H9 (cell line): ENCODE measurements around the gene ANKRD13D. TPM values are rescaled to one million over a fixed set of nuclear protein-coding genes. Genes with fewer than 3 reads are reported as not detected.

Source experiments
- DNase-seq: peaks from one replicate; pipeline ENCODE4 v3.0.0-alpha.2; 2017
- H2AFZ ChIP-seq: one replicate; pipeline ENCODE4 v1.6.1; 2013; ENCODE audit warnings: mild to moderate bottlenecking, low read length, control low read depth, moderate library complexity
- H2AK5ac ChIP-seq: 2 replicates; pipeline ENCODE4 v1.6.1; 2013; ENCODE audit warnings: low read length, control low read depth, mixed read lengths; ENCODE audit not compliant: insufficient read length
- H2BK120ac ChIP-seq: one replicate; pipeline ENCODE4 v1.6.1; 2013; ENCODE audit warnings: low read depth, mild to moderate bottlenecking, low read length, control low read depth, inconsistent platforms; ENCODE audit not compliant: poor library complexity, severe bottlenecking
- H2BK12ac ChIP-seq: 2 replicates; pipeline ENCODE4 v1.6.1; 2013; ENCODE audit warnings: low read length, control low read depth, mixed read lengths, low read depth; ENCODE audit not compliant: insufficient read length
- H2BK15ac ChIP-seq: 2 replicates; pipeline ENCODE4 v1.6.1; 2013; ENCODE audit warnings: low read depth, low read length, control low read depth
- H2BK20ac ChIP-seq: one replicate; pipeline ENCODE4 v1.6.1; 2013; ENCODE audit warnings: low read depth, mild to moderate bottlenecking, low read length, control low read depth, inconsistent platforms; ENCODE audit not compliant: poor library complexity, severe bottlenecking
- H2BK5ac ChIP-seq: 2 replicates; pipeline ENCODE4 v1.6.1; 2013; ENCODE audit warnings: low read length, control low read depth, mixed read lengths; ENCODE audit not compliant: insufficient read length
- H3K14ac ChIP-seq: 2 replicates; pipeline ENCODE4 v1.6.1; 2013; ENCODE audit warnings: low read length, control low read depth; ENCODE audit not compliant: insufficient read depth
- H3K18ac ChIP-seq: 2 replicates; pipeline ENCODE4 v1.6.1; 2013; ENCODE audit warnings: low read depth, mild to moderate bottlenecking, mixed read lengths, low read length, control low read depth; ENCODE audit not compliant: insufficient read length
- H3K23ac ChIP-seq: 2 replicates; pipeline ENCODE4 v1.6.1; 2013; ENCODE audit warnings: low read length, control low read depth, mixed read lengths, low read depth; ENCODE audit not compliant: insufficient read length
- H3K23me2 ChIP-seq: 2 replicates; pipeline ENCODE4 v1.6.1; 2013; ENCODE audit warnings: low read depth, mild to moderate bottlenecking, mixed read lengths, low read length, control low read depth; ENCODE audit not compliant: insufficient read length, poor library complexity, severe bottlenecking
- H3K27ac ChIP-seq: 2 replicates; pipeline ENCODE4 v1.5.1; 2013; ENCODE audit warnings: low read length, control low read depth, mixed read lengths, low read depth; ENCODE audit not compliant: insufficient read length
- H3K27me3 ChIP-seq: 2 replicates; pipeline ENCODE4 v1.6.1; 2013; ENCODE audit warnings: low read length, control low read depth, inconsistent platforms; ENCODE audit not compliant: insufficient read depth
- H3K4ac ChIP-seq: 2 replicates; pipeline ENCODE4 v1.6.1; 2013; ENCODE audit warnings: low read depth, mild to moderate bottlenecking, control low read depth, inconsistent platforms, low read length, moderate library complexity
- H3K4me1 ChIP-seq: 2 replicates; pipeline ENCODE4 v1.6.1; 2013; ENCODE audit warnings: low read length, control low read depth, inconsistent platforms; ENCODE audit not compliant: insufficient read depth
- H3K4me2 ChIP-seq: 2 replicates; pipeline ENCODE4 v1.6.1; 2013; ENCODE audit warnings: low read length, control low read depth, mixed read lengths; ENCODE audit not compliant: insufficient read length, insufficient read depth
- H3K56ac ChIP-seq: 2 replicates; pipeline ENCODE4 v1.6.1; 2013; ENCODE audit warnings: low read depth, mild to moderate bottlenecking, mixed read lengths, low read length, control low read depth; ENCODE audit not compliant: insufficient read length
- H3K79me1 ChIP-seq: 2 replicates; pipeline ENCODE4 v1.6.1; 2013; ENCODE audit warnings: low read depth, mild to moderate bottlenecking, moderate library complexity, low read length, control low read depth, inconsistent platforms; ENCODE audit not compliant: insufficient read depth, poor library complexity, severe bottlenecking
- H3K79me2 ChIP-seq: 2 replicates; pipeline ENCODE4 v1.6.1; 2013; ENCODE audit warnings: low read length, control low read depth, inconsistent platforms; ENCODE audit not compliant: insufficient read depth
- H3K9ac ChIP-seq: 2 replicates; pipeline ENCODE4 v1.6.1; 2013; ENCODE audit warnings: low read length, control low read depth, mixed read lengths; ENCODE audit not compliant: insufficient read length; ENCODE audit errors: extremely low read depth
- H3K9me3 ChIP-seq: one replicate; pipeline ENCODE4 v1.6.1; 2013; ENCODE audit warnings: low read depth, low read length, inconsistent platforms; ENCODE audit not compliant: control insufficient read depth
- H3T11ph ChIP-seq: one replicate; pipeline ENCODE4 v1.6.1; 2013; ENCODE audit warnings: mild to moderate bottlenecking, low read length, control low read depth, inconsistent platforms
- H4K20me1 ChIP-seq: one replicate; pipeline ENCODE4 v1.6.1; 2013; ENCODE audit not compliant: control insufficient read depth, insufficient read length, insufficient read depth
- H4K5ac ChIP-seq: 2 replicates; pipeline ENCODE4 v1.6.1; 2013; ENCODE audit warnings: low read depth, mild to moderate bottlenecking, mixed read lengths, low read length, control low read depth; ENCODE audit not compliant: insufficient read length
- H4K8ac ChIP-seq: replicated peaks from 2 replicates; pipeline ENCODE4 v1.6.1; 2013; ENCODE audit warnings: low read length, control low read depth, mixed read lengths, low read depth; ENCODE audit not compliant: insufficient read length
- H4K91ac ChIP-seq: 2 replicates; pipeline ENCODE4 v1.6.1; 2013; ENCODE audit warnings: low read depth, mild to moderate bottlenecking, moderate library complexity, mixed read lengths, low read length, control low read depth; ENCODE audit not compliant: insufficient read length
- H3K27ac Mint-ChIP-seq, 3 experiments: 2 replicates in 2 of 3; 3 replicates in 1 of 3; pipeline ENCODE4 v1.8.0; 2020 to 2021; ENCODE audit warnings: mixed read lengths in 3 of 3, mild to moderate bottlenecking in 1 of 3, moderate library complexity in 1 of 3
- H3K27me3 Mint-ChIP-seq: 2 replicates; pipeline ENCODE4 v1.8.0; 2021; ENCODE audit warnings: low read depth, mild to moderate bottlenecking, moderate library complexity, mixed read lengths
- H3K36me3 Mint-ChIP-seq, 3 experiments: 2 replicates in 2 of 3; 3 replicates in 1 of 3; pipeline ENCODE4 v1.8.0; 2020 to 2021; ENCODE audit warnings: low read depth in 3 of 3, mixed read lengths in 3 of 3; ENCODE audit not compliant: insufficient read depth in 1 of 3
- H3K4me1 Mint-ChIP-seq, 2 experiments: 2 replicates each; pipeline ENCODE4 v1.8.0; 2020; ENCODE audit warnings: mixed read lengths in 2 of 2
- H3K4me3 Mint-ChIP-seq, 2 experiments: 2 replicates in 1 of 2; 3 replicates in 1 of 2; pipeline ENCODE4 v1.8.0; 2020 to 2021; ENCODE audit warnings: mild to moderate bottlenecking in 2 of 2, mixed read lengths in 2 of 2, moderate library complexity in 1 of 2
- H3K9me3 Mint-ChIP-seq, 2 experiments: 2 replicates in 1 of 2; 3 replicates in 1 of 2; pipeline ENCODE4 v1.8.0; 2020; ENCODE audit warnings: mild to moderate bottlenecking in 2 of 2, mixed read lengths in 2 of 2, moderate library complexity in 1 of 2
- CTCF ChIP-seq: fragments of 200-600 bp; sonication (generic); conservative IDR thresholded peaks from 3 replicates; pipeline ENCODE4 v1.8.0; 2021; ENCODE audit warnings: antibody characterized with exemption, mild to moderate bottlenecking
- WGBS: extraction: QIAGEN DNeasy Blood & Tissue Kit; methylation state at CpG from one replicate; pipeline ENCODE4 v1.1.7; 2013; ENCODE audit warnings: missing lambda C conversion rate, low lambda C conversion rate, mixed read lengths; ENCODE audit not compliant: insufficient read length; ENCODE audit errors: extremely low coverage; 5-methylcytosine and 5-hydroxymethylcytosine counted together
- total RNA-seq: library from RNA; stranded (reverse); gene quantifications from 2 replicates; pipeline ENCODE4 v1.2.1, GENCODE V29; 2021

The ANKRD13D gene
- total RNA-seq, 1 experiment from 2014 or later, result 42.1 TPM

DNA sequence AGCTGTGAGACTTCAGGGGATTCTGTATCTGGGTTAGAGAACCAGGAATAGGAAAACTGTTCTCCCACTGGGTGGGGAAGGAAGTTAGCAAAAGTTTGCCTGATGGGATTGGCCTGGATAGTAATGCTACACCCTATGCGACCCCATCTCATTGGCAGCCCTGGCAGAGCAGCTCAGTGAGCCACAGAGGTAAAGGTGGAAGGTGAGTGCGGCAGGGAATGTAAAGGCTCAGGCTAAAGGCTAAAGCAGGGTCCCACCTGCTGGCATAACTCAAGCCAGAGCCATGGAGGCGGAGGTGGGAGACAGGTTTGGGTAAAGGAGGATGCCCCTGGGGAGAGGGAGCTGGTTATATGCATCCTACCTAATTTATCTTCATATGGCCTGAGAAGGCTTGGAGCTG, 32.9 kb downstream of the ANKRD13D start:
- Histone ChIP-seq H3K9me3 (no peaks in the 10 kb centered on the region), H3K4me2 (no peak overlapping the region), H4K8ac (no peak overlapping the region), H4K20me1 (peaks cover 3% of the 10 kb centered on the region), H4K5ac (no peak overlapping the region), H2BK120ac (no peak overlapping the region), H3K27me3 (peaks cover 11% of the 10 kb centered on the region), H2AFZ (no peak overlapping the region), H4K91ac (no peak overlapping the region), H3K14ac (no peak overlapping the region; the same call in 1 of the 2 replicates), H2BK12ac (no peak overlapping the region), H3K4me1 (no peaks in the 10 kb centered on the region), H3K79me2 (no peaks in the 10 kb centered on the region), H2BK20ac (no peak overlapping the region), H2BK15ac (no peak overlapping the region), H3K23ac (no peak overlapping the region), H3K23me2 (peaks cover 11% of the 10 kb centered on the region), H2AK5ac (no peak overlapping the region), H3K79me1 (no peaks in the 10 kb centered on the region), H2BK5ac (no peak overlapping the region), H3T11ph (no peak overlapping the region), H3K4ac (no peak overlapping the region), H3K9ac (no peak overlapping the region), H3K18ac (no peak overlapping the region), H3K27ac (no peak overlapping the region), H3K56ac (no peak overlapping the region)
- Mint-ChIP-seq H3K4me1 (peaks cover 4 to 6% of the 10 kb centered on the region in 2 experiments), H3K4me3 (no peak overlapping the region), H3K27ac (no peak overlapping the region), H3K27me3 (peaks cover 33% of the 10 kb centered on the region), H3K36me3 (no peaks in the 10 kb centered on the region), H3K9me3 (no peaks in the 10 kb centered on the region; a peak in 1 of 5 replicates)
- no peak for TF ChIP-seq CTCF
- no peak for DNase-seq
- no CpG with 5 or more reads among the region's 3 CpGs for WGBS
